ENCODE measurements around the gene SDCCAG8.

SDCCAG8 gene

DNA sequence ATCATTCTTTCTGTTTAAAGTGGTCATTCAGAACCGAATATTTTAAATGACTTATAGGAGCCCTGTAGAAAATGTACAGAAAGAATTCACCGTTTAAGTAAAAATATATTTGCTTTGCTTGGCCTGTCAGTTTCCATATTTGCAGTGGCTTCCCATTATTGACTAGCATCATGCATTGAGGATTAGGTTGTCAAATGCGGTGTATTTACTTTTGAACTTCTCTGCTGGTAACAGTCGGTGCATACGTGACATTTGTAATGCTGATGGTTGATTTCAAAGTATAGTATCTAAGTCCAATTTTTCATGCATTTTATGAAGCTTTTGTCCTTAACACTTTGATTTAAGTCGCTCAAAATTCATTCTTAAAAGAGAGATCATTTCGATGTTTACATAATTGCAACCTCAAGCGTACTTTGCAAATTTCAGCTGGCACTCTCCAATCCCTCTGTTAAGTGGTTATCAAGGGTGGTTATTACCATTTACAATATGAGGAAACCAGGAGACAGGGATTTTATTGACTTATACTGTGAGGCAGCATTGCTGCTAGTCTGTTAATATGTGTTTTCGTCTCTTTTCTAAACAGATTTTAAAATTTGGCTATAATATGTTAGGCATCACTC lies 201.6 kb downstream of the SDCCAG8 start:
- no peak for DNase-seq (ENCODE audit: extremely low read depth, low read depth)
- TF ChIP-seq, protein P1, sequence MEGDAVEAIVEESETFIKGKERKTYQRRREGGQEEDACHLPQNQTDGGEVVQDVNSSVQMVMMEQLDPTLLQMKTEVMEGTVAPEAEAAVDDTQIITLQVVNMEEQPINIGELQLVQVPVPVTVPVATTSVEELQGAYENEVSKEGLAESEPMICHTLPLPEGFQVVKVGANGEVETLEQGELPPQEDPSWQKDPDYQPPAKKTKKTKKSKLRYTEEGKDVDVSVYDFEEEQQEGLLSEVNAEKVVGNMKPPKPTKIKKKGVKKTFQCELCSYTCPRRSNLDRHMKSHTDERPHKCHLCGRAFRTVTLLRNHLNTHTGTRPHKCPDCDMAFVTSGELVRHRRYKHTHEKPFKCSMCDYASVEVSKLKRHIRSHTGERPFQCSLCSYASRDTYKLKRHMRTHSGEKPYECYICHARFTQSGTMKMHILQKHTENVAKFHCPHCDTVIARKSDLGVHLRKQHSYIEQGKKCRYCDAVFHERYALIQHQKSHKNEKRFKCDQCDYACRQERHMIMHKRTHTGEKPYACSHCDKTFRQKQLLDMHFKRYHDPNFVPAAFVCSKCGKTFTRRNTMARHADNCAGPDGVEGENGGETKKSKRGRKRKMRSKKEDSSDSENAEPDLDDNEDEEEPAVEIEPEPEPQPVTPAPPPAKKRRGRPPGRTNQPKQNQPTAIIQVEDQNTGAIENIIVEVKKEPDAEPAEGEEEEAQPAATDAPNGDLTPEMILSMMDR (IDR thresholded peaks at IDR 0.05; ENCODE audit: low read depth, low read length), result no peak

DNA sequence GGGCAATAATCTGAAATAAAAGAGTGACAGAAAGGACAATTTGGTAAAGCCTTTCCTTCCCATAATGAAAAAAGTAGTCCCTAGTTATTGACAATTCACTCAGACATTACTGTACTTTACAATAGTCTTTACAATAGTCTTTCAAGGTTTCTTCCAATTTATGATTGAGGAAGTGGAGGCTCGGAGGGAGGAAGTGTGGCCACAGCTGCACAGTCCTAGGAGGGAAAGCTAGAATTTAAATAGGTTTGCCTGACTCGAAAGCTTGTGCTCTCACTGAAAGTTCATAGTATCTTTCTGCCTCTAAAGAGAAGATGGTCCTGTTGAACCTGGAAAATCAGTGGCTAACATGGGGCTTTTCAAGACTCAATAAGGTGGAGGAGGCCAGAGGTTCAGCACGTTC lies 203.2 kb downstream of the SDCCAG8 start:
- TF ChIP-seq, protein P1 (IDR thresholded peaks at IDR 0.05; ENCODE audit: low read depth, low read length), result no peak
- no peak for DNase-seq (ENCODE audit: extremely low read depth, low read depth)

DNA sequence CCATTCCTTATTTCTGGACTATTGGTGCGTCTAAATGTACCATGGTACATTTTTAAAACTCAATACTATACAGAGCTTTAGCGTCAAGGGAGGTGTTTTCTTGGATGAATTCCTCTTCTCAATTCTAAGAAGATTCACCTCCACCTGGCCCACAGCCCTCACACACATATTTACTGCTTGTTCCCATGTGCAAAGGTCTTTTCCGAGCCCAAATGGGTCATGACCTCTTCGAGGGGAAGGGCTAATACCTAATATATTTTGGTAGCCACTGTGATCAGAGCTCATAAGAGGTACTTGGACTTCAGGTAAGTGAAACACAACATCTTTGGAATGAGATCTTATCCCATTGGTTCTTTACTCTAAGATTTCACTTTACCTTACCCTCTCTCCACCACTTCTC lies 205.9 kb downstream of the SDCCAG8 start:
- no peak for DNase-seq (ENCODE audit: extremely low read depth, low read depth)
- TF ChIP-seq, protein P1 (IDR thresholded peaks at IDR 0.05; ENCODE audit: low read depth, low read length), result no peak

DNA sequence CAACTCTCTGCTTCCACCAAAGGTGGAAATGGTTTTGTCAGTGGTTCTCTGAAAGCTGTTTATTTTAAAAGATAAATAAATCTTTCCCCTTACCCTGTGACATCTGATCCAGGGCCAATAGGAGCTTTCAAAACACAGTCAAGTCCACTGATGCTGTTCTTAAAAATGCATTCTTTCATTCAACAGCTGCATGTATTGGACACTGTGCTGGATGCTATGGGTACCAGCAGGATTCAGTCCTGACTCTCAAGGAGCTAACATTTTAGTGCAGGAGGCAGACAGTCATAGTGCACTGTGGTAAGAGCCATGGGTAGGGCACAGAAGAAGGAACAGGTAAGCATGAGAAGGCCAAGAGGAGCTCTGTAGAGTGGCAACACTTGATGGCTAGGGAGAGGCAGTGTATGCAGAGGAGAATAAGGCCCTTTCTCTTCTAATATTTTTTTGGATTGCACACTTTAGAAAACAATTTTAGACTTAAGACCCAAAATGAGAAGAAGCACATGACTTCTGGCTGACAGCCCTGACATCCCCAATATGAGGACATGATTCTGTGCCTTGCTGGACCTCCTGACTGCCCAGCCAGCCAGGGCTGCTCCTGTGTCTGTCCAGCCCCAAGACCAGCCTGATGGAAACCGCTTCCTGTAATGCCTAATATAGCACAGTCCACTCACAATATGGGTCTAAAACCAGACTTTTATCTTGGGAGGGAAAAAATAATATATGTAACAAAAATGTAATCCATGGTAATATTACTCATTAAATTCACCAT lies 207.3 kb downstream of the SDCCAG8 start:
- DNase-seq (ENCODE audit: extremely low read depth, low read depth), result no peak
- TF ChIP-seq, protein P1 (IDR thresholded peaks at IDR 0.05; ENCODE audit: low read depth, low read length), result no peak

DNA sequence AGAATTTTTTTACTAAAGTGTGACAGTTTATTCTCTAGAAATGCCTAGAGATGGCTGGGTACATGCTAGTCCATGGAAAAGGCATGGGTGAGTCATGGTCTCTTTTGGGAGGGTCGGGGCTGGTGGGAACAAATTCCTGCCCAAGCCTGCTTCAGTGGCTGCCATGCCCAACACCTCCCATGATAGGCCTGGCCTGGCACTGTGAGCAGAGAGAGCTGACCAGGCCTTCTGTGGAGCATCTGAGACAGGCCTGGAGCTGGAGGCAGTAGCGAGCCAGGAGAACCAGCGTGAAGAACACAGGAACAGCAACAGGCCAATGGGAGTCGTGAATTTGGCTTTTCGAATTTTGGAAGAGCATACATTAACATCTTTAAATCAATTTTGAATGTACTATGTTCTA lies 209.2 kb downstream of the SDCCAG8 start:
- TF ChIP-seq, protein P1 (IDR thresholded peaks at IDR 0.05; ENCODE audit: low read depth, low read length), result no peak
- no peak for DNase-seq (ENCODE audit: extremely low read depth, low read depth)

DNA sequence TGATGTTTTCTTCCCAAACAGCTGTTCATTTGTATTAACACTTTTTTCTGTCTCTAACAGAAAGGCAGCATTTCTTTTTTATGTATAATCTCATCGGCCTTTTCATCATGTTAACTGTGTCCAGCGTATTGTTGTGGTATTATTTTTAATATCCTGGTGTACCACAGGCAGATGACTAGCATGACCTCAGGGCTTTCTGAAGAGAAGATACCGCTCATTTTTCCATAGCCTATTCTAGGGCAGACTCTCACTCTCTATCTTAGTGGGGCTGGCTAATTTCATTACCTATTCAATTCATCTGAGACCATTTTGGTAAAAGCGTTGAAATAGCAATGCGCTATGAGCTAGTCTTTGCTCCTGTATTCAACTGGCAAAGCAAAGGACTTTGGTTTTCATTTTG lies 209.9 kb downstream of the SDCCAG8 start:
- TF ChIP-seq, protein P1 (IDR thresholded peaks at IDR 0.05; ENCODE audit: low read depth, low read length), result no peak
- DNase-seq (ENCODE audit: extremely low read depth, low read depth), result no peak

DNA sequence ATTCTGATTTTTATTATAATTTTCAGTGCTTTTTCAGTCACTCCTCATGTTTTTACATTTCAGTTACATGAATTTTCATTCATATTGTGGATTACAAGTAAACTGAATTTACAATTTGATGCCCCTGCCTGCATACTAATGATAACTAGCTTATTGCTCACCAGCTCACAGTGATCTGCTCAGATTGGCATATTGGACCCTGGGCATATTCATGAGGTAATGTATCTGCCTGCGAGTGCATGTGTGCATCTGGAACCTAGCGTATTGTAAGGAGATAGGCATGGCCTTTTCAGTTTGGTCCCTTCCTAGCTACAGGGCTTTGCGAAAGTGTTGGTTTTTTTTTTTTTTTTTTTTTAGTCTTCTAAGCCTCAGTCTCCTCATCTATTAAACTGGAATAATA lies 213.7 kb downstream of the SDCCAG8 start:
- TF ChIP-seq, protein P1 (IDR thresholded peaks at IDR 0.05; ENCODE audit: low read depth, low read length), result no peak
- DNase-seq (ENCODE audit: extremely low read depth, low read depth), result no peak
